Activated T-cell treated with anti-CD3 and anti-CD28 coated beads for 4 hours (primary cell): Measurements from ENCODE around the gene CA7.

Source experiments
- DNase-seq: peaks from one replicate; pipeline ENCODE4 v3.0.0-alpha.2; 2020

The CA7 gene

DNA sequence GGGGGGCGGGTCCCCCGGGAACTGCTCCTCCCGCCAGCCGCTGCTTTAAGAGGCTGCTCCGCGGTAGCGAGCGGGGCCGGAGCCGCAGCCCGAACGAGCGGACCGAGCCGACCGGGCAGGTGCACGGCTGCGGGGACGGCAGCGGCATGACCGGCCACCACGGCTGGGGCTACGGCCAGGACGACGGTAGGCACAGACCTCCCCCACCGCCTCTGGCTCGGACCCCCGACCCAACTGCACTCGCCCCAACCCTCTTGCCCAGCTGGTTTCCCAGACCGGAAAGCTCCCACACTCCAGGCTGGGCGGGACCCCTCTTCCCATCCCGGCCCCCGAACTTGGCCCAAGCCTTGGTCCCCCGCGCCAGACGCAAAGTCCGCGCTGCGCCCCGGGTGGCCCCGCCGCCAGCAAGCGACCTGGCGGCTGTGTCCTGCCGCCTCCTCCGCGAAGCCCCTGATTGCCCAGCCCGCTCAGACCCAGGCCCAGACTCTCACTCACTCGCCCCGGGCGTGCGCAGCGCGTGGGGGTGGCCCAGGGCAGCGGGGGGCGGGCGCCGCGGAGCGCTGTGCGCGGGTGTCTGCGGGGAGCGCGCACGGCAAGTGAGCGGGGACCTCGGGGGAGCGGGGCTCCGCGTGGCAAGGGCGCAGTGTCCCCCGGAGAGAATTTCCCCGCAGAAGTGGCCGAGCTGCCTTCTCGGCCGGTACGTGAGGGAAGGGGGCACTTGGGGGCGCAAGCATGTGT, at the start of gene CA7:
CA7 (plus strand) TSS at position 73 of the 738 bp plus-strand sequence; CDS start at position 147, 74 bp downstream.
- DNase-seq = no peak

DNA sequence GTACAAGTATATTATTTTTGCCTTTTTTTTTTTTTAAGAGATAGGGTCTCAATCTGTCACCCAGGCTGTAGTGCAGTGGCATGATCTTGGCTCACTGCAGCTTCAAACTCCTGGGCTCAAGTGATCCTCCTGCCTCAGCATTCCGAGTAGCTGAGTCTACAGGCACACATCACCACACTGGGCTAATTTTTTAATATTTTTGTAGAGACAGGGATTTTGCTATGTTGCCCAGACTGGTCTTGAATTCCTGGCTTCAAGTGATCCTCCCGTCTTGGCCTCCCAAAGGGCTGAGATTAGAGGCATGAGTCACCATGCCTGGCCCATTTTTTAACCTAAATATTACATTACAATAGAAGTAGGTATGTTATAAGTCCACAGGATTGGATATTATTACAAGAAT, 46.1 kb upstream of the CA7 start:
- DNase-seq = no peak

DNA sequence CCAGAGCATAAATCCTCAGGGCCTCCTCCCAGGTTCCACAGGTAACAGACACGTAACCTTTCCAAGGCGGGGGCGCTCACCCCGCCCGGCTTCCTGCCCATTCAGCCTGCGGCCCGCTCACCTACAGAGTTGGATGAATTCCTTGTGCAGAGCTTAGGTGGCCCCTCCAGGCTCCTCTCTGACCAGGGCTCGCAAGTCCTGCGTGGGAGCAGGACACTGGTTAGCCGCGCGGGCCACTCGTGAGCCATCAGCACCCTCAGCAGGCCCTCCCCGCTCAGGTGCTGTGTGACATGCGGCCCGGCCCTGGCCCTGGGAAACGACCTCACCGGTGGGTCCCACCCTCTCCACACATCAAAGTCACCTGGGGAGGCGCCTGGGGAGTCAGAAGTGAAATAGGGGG, 43.4 kb upstream of the CA7 start:
- DNase-seq = no peak

DNA sequence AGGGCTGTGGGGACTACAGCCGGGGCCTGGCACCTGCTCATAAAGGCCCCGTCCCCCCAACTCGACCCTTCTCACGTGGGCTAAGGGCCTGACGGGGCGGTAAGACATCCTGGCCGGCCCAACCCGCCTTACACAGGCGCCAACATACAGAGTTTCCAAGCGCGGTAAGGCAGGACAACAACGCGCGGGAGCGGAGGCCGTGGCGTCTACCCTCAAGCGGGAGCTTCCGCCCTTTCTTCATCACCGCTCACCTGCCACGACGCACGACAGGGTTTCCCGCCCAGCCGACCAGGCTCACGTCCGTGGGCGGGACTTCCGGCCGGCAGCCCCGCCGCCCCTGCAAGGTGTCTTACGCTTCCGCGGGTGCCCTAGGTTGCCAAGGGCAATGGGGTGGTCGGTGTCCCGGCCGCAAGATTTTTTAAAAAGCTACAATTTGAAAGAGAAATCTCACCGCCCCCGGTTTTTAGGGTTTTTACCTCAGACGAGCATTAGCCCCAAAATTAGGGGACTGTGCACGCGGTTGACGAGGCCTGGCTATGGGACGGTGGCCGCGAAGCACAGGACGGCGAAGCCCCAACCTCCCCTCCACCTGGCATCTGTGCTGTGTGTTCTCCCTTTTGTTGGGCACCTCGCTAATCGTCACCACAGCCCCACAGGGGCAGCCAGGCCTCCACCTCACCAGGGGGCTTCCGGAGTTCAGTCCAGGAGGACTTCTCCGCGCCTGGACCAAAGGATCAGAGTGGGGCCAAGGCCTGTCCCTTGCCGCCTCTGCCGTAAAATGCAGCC, 42.7 kb upstream of the CA7 start, which contains the start of gene TERB1:
TERB1 (minus strand) TSS at position 265 of the 786 bp plus-strand sequence. CDS start 4,786 bp downstream, outside the sequence.
- DNase-seq = no peak

GRCh38 chr16:66802159-66802558, 42.1 kb upstream of the CA7 start:
- DNase-seq = no peak

DNA sequence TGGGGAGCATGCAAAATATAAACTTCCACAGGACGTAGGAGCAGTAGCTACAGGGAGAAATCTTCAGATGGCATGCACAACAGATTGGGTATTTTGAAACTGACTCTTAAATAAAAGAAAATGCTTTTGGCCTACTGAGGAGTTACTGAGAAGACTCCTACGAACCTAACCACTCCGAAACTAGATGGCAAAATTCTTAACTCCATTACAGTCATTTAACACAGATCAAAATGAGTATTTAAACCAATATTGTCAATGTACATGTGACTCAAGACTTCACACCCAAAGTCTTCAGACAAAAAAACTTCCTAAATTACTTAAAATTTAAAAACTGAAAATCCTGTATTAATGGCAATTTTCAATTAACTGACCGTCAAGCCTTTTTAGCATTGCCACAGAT, 34.4 kb upstream of the CA7 start:
- DNase-seq = no peak

DNA sequence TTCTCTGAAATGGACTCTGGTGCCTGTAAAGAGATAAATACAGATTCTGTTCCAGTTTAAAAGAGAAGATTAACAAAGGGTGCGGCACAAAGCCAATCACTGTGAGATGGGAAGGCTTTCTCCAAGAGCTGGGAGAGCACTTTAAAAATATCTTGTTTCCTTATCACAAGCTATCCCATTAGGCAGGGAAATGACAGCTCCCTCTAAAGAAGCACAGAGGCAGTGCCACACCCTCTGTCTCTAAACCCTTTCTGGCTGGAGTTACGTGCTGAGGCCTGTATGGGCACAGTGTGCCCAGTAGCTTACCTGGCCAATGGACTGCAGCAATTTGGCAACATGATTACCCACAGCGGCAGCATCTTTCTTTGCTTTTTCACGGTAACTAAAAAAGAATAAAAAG, 33.8 kb upstream of the CA7 start:
- DNase-seq = no peak

DNA sequence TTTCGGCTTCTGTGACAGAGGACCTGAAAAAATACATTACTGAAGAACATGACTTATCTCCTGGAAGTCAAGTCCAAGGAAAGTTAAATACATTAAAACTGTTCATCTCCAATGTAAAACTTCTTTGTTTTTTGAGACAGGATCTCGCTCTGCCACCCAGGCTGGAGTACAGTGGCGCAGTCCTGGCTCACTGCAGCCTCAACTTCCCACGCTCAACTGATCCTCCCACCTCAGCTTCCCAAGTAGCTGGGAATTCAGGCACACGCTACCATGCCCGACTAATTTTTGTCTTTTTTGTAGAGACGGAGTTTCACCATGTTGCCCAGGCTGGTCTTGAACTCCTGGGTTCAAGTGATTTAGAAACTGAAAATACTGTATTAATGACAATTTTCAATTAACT, 33.2 kb upstream of the CA7 start:
- no peak for DNase-seq

DNA sequence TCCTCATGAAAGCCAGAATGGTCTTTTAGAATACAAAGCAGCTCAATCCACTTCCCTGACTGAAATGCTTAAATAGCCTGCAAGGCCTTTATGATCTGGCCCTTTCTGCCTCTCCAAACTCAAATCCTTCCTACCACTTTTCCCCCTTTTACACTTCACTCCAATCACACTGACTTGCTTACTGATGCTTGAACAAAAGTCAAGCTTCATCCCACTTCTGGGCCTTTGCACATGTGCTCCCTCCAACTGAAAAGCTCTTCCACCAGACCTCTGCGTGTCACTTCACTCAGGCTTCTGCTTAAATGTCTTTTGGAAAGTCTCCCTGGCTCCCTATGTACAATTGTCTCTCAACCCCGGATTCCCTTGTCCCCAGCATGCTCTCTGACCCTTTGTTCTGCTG, 29.5 kb upstream of the CA7 start:
- DNase-seq = no peak

DNA sequence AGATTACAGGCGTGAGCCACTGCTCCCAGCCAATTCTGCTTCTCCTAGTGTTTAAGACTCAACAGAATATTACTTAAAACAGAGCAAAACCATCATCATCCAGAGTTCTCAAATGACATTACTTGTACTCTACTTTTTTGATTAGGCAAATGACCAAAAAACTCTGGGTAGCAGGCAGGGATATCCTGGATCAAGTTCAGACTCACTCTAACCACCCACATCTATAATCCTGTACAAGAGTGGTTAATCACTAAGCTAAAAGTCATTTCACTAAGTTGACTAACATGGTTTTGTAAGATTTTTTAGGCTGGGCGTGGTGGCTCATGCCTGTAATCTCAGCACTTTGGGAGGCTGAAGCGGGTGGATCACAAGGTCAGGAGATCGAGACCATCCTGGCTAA, 20.2 kb upstream of the CA7 start:
- no peak for DNase-seq

DNA sequence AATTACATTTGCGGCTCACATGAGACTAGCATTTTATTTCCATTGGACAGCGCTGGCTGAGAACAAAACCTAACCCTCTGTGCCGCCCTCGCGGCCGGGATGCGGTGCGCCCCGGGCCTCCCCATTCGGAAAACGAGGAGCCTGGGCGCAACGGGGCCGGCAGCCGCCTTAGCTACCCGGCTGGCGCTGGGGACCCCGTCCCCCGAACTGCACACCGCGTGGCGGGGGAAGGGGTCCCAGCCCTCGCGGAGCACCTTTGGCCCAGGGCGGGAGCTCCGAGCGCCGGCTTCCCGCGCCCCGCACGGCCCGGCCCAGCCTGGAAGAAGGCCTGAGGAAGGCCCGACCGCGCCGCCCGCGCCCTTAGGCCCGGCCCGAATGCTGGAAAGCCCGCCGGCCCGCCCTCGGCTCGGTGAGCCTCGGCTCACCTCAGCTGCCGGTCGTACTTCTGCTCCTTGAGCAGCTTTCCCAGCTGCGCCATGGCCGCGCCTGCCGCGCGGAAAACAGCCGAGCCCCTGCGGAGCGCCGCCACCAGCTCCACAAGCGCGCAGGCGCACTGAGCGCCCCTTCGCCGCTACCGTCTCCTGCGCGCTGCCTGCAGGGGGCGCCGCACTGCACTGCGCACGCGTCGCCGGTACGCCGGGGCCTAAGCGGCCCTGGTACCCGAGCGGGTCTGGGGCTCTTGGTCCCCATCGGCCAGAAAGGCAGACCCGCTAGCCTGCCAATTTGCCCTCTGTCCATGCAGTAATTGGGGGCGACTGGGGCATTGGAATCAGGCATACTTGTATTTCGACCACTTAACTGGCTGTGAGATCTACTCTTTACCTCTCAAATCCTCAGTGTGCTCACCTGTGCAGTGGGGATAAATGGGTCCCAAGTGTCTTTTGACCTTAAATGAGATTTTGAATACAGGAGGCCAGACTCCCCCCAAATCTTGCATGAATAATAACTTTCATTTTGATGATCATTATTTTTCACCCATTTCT, 13.5 kb upstream of the CA7 start, which contains the start of gene NAE1:
NAE1 (minus strand) TSS at position 555 of the 983 bp plus-strand sequence; CDS start at position 478, 77 bp downstream.
- DNase-seq = peak; percentile 84

DNA sequence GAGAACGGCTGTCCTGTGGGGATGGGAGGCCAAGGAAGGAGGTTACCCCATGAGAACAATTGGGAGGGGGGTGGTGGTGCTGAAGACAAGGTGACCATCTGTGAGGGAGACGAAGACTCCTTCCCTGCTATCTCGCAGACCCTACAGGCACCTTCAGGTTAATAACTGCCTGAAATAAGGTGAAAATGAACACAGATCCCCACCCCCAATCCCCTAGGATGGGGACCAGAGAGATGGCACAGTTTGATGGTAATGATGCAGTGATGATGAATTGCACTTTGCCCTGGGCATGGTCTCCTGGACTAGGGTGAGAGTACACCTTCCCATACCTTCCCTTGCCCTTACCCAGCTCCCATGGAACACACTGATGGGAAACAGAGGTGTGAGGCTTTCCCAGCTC, 12.0 kb upstream of the CA7 start:
- DNase-seq = no peak

DNA sequence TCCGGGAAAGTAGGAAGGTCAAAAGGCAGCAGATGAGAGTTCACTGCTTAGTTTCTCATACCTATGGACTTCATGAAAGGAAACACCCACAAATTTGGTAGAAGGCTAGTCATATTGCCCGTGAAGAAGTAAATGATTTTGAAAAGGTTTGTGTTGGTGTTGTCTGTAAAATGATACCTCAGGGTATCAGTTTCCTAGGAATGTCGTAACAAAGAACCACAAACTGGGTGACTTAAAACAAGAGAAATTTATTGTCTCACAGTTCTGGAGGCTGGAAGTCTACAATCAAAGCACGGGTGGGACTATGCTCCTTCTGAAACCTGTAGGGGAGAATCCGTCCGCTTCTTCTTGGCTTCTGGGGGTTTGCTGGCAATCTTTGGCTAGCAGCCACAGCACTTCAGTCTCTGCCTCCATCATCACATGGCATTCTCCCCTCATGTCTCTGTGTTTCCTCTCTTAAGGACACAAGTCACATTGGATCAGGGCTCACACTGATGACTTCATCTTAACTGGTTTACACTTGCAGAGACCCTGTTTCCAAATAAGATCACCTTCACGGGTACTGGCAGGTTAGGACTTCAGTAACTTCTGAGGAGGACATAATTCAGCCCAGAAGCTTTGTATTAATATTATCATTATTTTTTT, 11.4 kb upstream of the CA7 start:
- DNase-seq = no peak

- no peak for DNase-seq
Measured at GRCh38 chr16:66834746-66835145, 9.5 kb upstream of the CA7 start.

GRCh38 chr16:66840883-66841282, 3.3 kb upstream of the CA7 start:
- DNase-seq = no peak

GRCh38 chr16:66841366-66841765, 2.8 kb upstream of the CA7 start:
- no peak for DNase-seq

DNA sequence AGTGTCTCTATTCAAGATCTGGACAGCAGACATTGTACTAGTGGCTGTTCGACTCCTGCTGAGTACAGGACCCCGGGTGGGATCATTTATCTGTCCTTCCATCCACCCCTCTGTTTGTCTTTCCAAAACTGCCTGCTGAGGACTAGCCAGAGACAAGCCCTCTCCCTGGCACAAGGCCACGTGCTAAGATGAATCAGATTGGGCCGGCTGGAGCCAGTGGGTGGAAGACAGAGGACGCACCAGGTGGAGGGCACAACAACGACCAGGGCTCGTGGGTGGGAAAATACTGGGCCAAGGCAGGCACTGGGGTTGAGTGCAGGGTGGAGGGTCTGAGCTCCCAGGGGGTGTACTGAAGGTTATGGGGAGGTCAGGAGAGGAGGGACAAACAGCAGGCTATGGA, 1.4 kb upstream of the CA7 start:
- no peak for DNase-seq

DNA sequence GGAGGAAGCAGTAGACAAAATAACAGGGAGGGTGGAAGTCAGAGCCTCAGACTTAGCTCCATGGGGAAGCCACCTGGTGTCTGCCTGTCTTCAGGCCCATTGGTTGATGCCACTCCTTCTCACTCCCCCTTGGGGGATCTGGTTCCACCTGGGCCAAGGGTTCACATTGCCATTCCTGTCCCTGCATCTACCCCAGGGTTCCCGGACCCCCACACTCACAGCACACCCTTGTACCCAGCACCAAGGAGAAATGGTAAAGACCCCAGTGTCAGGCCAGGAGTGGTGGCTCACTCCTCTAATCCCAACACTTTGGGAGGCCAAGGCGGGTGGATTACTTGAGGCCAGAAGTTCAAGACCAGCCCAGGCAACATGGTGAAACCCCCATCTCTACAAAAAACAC, 1.0 kb upstream of the CA7 start:
- DNase-seq = no peak

DNA sequence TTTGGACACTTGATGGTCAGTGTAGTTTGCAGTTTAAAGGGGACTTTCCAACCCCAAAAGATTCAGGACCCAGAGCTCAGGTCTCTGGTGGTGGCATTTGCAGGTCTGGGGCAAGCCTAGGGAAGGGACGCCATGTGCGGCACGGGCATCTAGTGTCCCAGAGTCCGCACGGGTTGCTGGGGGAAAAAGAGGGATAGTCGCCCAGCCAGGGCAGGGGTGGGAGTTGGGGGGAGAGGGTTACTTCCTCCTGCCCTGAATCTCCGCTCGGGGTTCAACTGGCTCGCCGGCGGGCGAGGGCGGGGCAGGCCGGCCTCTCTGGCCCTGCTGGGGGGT, 239 bp upstream of the CA7 start:
- no peak for DNase-seq

DNA sequence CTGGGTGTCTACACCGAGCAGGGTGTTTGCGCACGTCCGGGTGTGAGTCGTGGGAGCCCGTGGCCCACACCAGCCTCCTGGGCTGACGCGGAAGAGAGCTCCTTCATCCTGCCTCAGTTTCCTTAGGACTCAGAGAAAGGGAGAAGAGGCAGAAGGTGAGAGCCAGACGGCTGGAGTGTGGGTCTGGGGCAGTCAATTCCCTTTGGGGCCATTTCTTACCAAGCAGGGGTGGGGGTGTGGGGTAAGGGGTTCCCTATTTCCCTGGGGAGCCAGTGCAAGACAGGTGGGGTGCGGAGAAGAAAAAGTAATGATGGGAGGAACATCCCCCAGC, 831 bp downstream of the CA7 start:
- DNase-seq = no peak

- DNase-seq = no peak
Measured at GRCh38 chr16:66845791-66846221, 1.6 kb downstream of the CA7 start.

GRCh38 chr16:66846266-66846665, 2.1 kb downstream of the CA7 start:
- DNase-seq = no peak

GRCh38 chr16:66846831-66847230, 2.6 kb downstream of the CA7 start:
- DNase-seq = no peak
